Stimulated activated CD8-positive, alpha-beta memory T cell treated with anti-CD3 and anti-CD28 coated beads, Interleukin-7, amount 100 ng/mL, for 1 hour (primary cell): ENCODE measurements around the gene CTCFL.
"Not testable (repeated sequence)": the region's sequence is repeated elsewhere in the genome, so short reads cannot be mapped to it uniquely, and the experiment has no call there.

Experiments
- DNase-seq, 2 donors: peaks; one replicate each; pipeline ENCODE4 v3.0.0-alpha.2; 2020; ENCODE audit warnings: low read depth in 2 of 2

CTCFL gene

GRCh38 chr20:57536771-57537724 lies 12.1 kb upstream of the CTCFL start:
- DNase-seq = no peak

GRCh38 chr20:57536120-57536708 lies 11.3 kb upstream of the CTCFL start:
- no peak for DNase-seq

GRCh38 chr20:57535297-57535696 lies 10.4 kb upstream of the CTCFL start:
- no peak for DNase-seq

GRCh38 chr20:57532104-57532503 lies 7.2 kb upstream of the CTCFL start:
- DNase-seq = no peak

GRCh38 chr20:57530327-57530981 lies 5.5 kb upstream of the CTCFL start:
- no peak for DNase-seq

DNA sequence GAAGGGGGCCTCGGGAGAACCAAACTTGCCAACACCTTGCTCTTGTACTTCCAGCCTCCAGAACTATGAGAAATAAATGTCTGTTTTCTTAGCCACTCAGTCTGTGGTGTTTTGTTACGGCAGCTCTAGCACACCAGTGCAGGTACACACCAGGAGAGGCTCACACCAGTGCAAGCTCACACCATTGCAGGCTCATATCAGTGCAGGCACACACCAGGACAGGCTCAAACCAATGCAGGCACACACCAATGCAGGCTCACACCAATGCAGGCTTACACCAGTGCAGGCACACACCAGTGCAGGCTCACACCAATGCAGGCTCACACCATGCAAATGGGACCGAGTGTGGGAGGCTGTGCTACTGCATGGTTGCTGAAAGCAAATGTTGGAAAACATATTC lies 4.9 kb upstream of the CTCFL start:
- no peak for DNase-seq

DNA sequence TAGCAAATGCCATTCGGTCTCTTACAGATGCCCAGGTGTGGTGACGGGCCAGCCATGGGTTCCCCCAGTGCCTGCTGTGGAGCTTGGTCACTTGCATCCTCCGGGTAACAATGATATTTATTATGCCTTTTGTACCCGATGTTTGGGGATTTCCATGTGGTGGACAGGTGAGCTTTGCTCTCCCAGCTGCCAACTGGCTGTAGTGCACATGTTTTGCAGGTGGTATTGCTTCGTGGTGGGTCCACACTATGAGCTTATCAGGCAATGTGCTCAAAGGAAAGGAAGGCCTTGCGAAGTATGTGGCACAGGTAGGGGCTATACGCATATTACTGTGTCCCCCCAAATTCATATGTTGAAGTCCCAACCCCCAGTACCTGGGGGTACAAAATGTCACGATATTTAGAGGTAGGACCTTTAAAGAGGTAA lies 4.2 kb upstream of the CTCFL start:
- DNase-seq = no peak

- no peak for DNase-seq
These were observed 3.2 kb upstream of the CTCFL start for GRCh38 chr20:57528148-57528547.

DNA sequence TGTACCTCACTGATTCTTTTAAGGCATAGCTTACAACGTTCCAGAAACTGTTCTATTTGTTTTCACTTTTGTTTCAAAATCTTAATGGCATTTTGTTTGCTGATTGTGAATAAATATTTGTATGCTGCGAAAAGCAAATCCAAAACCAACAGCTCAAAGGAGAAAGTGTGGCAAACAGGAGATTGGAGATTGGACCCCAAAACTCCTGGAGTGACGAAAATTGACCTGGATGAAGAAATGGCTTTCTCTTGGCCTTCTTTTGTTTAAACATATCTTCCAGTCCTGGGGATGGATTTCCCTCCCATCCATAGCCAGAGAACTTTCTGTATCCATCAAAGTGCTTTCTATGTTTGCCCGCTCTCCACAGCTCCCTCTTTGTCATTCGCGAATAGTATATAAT lies 2.8 kb upstream of the CTCFL start:
- no peak for DNase-seq

- DNase-seq = no peak
These were observed 2.0 kb upstream of the CTCFL start for GRCh38 chr20:57526885-57527460.

DNA sequence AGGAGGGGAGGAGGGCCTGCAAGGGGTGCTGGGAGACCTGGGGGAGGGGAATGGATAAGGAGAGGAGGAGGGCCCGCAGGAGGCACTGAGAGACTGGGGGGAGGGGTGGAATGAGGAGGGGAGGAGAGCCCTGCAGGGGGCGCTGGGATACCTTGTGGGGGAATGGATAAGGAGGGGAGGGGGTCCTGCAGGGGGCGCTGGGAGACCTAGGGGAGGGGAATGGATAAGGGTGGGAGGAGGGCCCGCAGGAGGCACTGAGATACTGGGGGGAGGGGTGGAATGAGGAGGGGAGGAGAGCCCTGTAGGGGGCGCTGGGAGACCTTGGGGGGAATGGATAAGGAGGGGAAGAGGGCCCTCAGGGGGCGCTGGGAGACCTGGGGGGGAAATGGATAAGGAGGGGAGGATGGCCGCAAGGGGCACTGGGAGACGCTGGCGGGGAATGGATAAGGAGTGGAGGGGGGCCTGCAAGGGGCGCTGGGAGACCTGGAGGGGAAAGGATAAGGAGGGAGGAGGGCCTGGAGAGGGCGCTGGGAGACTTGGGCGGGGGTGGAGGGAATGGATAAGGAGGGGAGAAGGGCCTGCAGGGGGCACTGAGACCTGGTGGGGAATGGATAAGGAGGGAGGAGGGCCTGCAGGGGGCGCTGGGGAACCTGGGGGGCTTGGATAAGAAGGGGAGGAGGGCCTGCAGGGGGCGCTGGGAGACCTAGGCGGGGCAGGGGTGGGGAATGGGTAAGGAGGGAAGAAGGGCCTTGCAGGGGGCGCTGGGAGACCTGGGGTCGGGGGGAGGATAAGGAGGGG lies 1.3 kb upstream of the CTCFL start:
- no peak for DNase-seq

DNA sequence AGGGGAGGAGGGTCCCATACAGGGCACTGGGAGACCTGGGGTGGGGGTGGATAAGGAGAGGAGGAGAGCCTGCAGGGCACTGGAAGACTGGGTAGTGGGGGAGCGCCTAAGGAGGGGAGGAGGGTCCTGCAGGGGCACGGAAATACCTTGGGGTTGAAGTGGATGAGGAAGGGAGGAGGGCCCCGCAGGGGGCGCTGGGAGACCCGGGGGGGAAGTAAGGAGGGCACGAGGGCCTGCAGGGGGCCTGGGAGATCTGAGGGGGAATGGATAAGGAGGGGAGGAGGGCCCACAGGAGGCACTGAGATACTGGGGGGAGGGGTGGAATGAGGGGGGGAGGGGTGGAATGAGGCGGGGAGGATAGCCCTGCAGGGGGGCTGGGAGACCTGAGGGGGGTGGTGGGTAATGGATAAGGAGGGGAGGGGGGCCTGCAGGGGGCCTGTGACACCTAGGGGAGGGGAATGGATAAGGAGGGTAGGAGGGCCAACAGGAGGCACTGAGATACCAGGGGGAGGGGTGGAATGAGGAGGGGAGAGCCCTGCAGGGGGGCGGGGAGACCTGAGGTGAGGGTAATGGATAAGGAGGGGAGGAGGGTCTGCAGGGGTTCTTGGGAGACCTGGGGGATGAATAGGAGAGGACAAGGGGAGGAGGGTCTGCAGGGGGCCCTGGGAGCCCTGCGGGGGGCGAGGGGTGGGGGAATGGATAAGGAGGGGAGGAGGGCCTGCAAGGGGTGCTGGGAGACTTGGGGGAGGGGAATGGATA lies 567 bp upstream of the CTCFL start:
- DNase-seq = no peak

DNA sequence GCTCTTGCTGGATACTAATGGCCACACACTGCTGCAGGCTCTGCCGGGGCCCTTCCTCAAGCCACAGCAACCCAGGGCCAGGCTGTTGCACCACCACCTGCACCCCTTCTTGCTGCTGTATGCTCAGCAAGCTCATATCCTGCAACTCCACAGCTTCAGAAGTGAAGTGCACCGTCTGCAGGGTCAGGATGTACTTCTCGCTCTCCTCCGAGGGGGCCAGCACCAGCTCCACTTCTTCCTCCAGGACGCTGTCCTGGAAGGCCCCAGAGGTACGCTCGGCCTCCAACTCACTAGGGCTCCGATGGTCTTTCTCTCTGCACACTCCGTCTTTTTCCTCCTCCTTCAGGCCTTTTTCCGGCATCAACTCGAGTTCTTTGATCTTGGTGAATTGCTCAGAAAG lies 1.2 kb downstream of the CTCFL start:
- DNase-seq = no peak

DNA sequence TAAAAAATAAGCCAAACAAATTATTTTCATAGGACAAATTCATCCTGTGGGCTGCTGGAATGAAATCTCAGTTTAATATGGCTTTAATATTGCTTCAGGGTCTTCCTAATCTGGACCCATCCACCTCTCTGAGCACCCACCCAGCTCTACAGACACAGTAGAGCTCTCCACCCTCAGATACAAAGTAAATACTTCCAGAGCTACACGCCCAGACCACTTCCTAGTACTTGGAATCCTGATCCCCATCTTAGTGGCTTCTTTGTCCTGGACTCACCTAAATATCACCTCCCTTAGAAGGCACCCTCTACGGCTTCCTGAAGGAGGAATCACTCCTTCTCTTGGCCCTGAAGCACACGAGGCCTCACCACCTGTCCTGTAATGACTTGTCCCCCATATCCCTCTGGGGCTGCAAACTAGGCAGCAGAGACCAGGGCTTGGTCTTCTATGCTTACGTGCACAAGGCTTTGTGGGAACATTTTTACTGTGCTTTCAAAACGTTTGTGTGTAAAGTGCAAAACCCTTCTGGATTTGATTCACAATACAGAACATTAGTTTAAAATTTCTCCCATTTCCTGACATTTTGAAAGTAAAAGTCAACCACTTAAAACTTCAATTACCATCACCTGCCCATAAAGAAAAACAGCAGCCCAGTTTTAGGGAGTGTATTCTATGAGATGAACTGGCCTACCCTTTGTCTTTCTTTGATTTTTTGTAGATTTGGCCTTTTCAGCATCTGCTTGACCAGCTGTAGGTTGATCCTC lies 2.4 kb downstream of the CTCFL start:
- DNase-seq = no peak

DNA sequence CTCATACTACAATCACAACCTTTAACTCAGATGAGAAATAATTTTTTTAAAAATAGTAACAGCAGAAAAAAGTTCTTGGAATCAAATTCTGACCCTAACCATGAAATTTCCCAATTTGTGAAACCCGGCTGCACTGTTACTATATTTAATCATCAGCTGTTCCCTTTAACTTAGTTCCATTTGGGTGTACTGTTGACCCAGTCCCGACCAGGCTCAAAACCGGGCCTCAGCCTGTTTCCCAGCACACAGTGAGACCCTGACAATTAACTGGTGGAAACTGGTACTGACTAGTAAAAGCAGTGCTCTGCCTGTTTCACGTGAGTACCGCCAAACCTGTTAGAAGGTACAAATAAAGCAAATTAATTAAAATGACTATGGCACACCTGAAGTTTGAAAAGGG lies 7.0 kb downstream of the CTCFL start:
- DNase-seq = no peak

DNA sequence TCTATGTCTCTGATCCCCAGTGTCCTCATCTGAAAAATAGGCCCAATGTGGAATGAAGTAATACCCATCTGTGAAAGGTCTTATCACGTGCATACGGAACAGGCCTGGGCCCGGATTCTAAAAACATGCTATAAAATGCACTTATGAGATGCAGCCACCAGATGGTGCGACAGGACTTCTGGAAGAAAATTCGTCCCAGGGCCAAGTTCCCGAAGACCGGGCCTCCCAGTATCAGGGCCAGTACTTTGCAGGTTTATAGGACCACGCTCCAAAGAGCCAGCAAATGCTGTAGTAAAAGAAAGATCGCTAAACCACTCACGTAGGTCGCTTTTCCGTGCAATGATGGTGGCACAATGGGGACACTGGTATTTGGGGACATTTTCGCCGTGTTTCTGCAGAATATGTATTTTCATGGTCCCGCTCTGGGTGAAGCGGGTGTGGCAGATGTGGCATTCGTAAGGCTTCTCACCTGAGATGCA lies 10.6 kb downstream of the CTCFL start:
- DNase-seq = no peak

GRCh38 chr20:57513199-57513598 lies 11.7 kb downstream of the CTCFL start:
- DNase-seq = no peak

GRCh38 chr20:57512432-57512831 lies 12.5 kb downstream of the CTCFL start:
- no peak for DNase-seq

- DNase-seq = not testable (repeated sequence)
These were observed 13.2 kb downstream of the CTCFL start for GRCh38 chr20:57511709-57512108.

GRCh38 chr20:57509665-57510237 lies 15.2 kb downstream of the CTCFL start:
- DNase-seq = no peak
